Stimulated activated CD4-positive, alpha-beta T cell treated with anti-CD3 and anti-CD28 coated beads, Interleukin-1b, Interleukin-23, amount 100 ng/mL, for 48 hours (primary cell): Measurements from ENCODE around the gene PEX12.
"Not testable (repeated sequence)": the region's sequence is repeated elsewhere in the genome, so short reads cannot be mapped to it uniquely, and the experiment has no call there.

ENCODE experiments used
- DNase-seq: peaks from one replicate; pipeline ENCODE4 v3.0.0-alpha.2; 2020

Gene PEX12

GRCh38 chr17:35535406-35535805, 43.0 kb downstream of the PEX12 start:
- DNase-seq: peak; percentile 33

- DNase-seq: no peak
Observed at GRCh38 chr17:35534576-35535093, 43.7 kb downstream of the PEX12 start.

GRCh38 chr17:35531160-35531559, 47.2 kb downstream of the PEX12 start:
- no peak for DNase-seq

GRCh38 chr17:35529866-35530265, 48.5 kb downstream of the PEX12 start:
- no peak for DNase-seq

GRCh38 chr17:35529326-35529725, 49.0 kb downstream of the PEX12 start:
- DNase-seq: not testable (repeated sequence)
